Thyroid gland (tissue), 4 donors: ENCODE data around the gene BBS4. TPM values are rescaled to one million over a fixed set of nuclear protein-coding genes. Genes with fewer than 3 reads are reported as not detected.

Experiments used
- DNase-seq, 2 donors: peaks; one replicate each; pipeline ENCODE4 v3.0.0-alpha.2; 2019
- H3K27ac ChIP-seq, 3 donors: fragments of 200-600 bp; sonication (generic); 1 replicate in 2 of 3; 2 replicates in 1 of 3; pipeline ENCODE4 v1.5.1; 2016 to 2019; ENCODE audit warnings: mild to moderate bottlenecking in 1 of 3, moderate library complexity in 1 of 3
- H3K27me3 ChIP-seq: fragments of 200-600 bp; sonication (generic); one replicate; pipeline ENCODE4 v1.5.1; 2019
- H3K36me3 ChIP-seq, 2 donors: fragments of 200-600 bp; sonication (generic); one replicate each; pipeline ENCODE4 v1.5.1; 2016 to 2019
- H3K4me1 ChIP-seq, 2 donors: fragments of 200-600 bp; sonication (generic); one replicate each; pipeline ENCODE4 v1.5.1; 2017 to 2019
- H3K4me3 ChIP-seq, 3 donors: fragments of 200-600 bp; sonication (generic); replicated peaks in 1 of 3; 1 replicate in 2 of 3; 2 replicates in 1 of 3; pipeline ENCODE4 v1.5.1; 2016; ENCODE audit warnings: mild to moderate bottlenecking in 1 of 3
- H3K9me3 ChIP-seq: fragments of 200-600 bp; sonication (generic); one replicate; pipeline ENCODE4 v1.5.1; 2017
- POLR2A ChIP-seq, 2 donors: fragments of 450-650 bp; IDR thresholded peaks; one replicate each; pipeline ENCODE4 v1.6.1; 2017; ENCODE audit warnings: antibody characterized with exemption in 2 of 2, mild to moderate bottlenecking in 2 of 2, moderate library complexity in 1 of 2
- WGBS, 2 donors: methylation state at CpG; one replicate each; pipeline ENCODE4 v1.1.5; 2017; 5-methylcytosine and 5-hydroxymethylcytosine counted together
- intact Hi-C: fragments of 100-400 bp; cut with DNase I; formaldehyde crosslinking; loops from one replicate; pipeline ENCODE4 v1.15.1; 2023
- total RNA-seq, 4 donors: library from RNA; depleted of rRNA; stranded (reverse); fragments of >200 nt; gene quantifications; one replicate each; pipeline ENCODE4 v1.2.3, GENCODE V29; 2016
- TF ChIP-seq, protein P1 (sequence below), 6 experiments: fragments of 200-600 bp in 3 of 6; fragments of 450-650 bp in 3 of 6; sonication (generic) in 3 of 6; IDR thresholded peaks; one replicate each; pipeline ENCODE4 v1.5.1; 2016 to 2019; ENCODE audit warnings: antibody characterized with exemption in 6 of 6, mild to moderate bottlenecking in 2 of 6, inconsistent platforms in 1 of 6, moderate library complexity in 1 of 6

Gene BBS4
- total RNA-seq, 4 donors from 2014 or later: 33.7 to 54.4 (median 48.0) TPM

GRCh38 chr15:72735111-72735510 is 49.1 kb downstream of the BBS4 start:
- no peak for TF ChIP-seq POLR2A (IDR thresholded peaks at IDR 0.05)
- TF ChIP-seq, protein P1, sequence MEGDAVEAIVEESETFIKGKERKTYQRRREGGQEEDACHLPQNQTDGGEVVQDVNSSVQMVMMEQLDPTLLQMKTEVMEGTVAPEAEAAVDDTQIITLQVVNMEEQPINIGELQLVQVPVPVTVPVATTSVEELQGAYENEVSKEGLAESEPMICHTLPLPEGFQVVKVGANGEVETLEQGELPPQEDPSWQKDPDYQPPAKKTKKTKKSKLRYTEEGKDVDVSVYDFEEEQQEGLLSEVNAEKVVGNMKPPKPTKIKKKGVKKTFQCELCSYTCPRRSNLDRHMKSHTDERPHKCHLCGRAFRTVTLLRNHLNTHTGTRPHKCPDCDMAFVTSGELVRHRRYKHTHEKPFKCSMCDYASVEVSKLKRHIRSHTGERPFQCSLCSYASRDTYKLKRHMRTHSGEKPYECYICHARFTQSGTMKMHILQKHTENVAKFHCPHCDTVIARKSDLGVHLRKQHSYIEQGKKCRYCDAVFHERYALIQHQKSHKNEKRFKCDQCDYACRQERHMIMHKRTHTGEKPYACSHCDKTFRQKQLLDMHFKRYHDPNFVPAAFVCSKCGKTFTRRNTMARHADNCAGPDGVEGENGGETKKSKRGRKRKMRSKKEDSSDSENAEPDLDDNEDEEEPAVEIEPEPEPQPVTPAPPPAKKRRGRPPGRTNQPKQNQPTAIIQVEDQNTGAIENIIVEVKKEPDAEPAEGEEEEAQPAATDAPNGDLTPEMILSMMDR (IDR thresholded peaks at IDR 0.05): no peak
- Histone ChIP-seq H3K4me1 (no peaks in the 10 kb centered on the region), H3K27me3 (no peaks in the 10 kb centered on the region), H3K27ac (no peak overlapping the region), H3K9me3 (no peaks in the 10 kb centered on the region), H3K4me3 (no peak overlapping the region), H3K36me3 (peaks cover 18 to 25% of the 10 kb centered on the region in 2 donors)
- intact Hi-C loops: no loop called here
- whole genome bisulfite sequencing, 2 donors: 86 to 95% methylated on average over 2 of the region's 2 CpGs
- no peak for DNase-seq

DNA sequence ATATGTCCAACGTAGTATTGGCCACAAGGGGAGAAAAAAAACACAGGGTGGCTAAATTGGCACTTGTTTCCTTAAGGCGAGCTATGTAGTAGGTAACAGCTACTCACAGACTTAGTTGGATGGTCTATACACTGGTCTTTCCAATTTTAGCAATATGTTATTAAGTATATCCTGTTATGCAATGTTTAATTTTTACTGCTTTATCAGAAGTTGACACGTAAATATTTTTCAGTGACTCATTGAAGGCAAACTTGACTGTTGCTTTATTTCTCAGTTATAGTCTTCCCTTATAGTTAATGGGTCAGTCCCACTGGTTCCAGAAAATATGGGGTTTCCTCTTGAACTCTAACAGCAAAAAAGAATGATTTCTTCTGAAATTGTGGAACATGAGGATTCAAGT is 51.1 kb downstream of the BBS4 start:
- no peak overlapping the region for H3K27ac ChIP-seq
- intact Hi-C loops: no loop called here
- no peaks in the 10 kb centered on the region for H3K9me3 ChIP-seq
- peaks cover 18 to 25% of the 10 kb centered on the region in 2 donors for H3K36me3 ChIP-seq
- H3K4me1 ChIP-seq: no peaks in the 10 kb centered on the region
- TF ChIP-seq POLR2A (IDR thresholded peaks at IDR 0.05): no peak
- TF ChIP-seq, protein P1 (IDR thresholded peaks at IDR 0.05): no peak
- no peak for DNase-seq
- no peak overlapping the region for H3K4me3 ChIP-seq
- no peaks in the 10 kb centered on the region for H3K27me3 ChIP-seq
- WGBS, 2 donors: 89 to 90% methylated on average over 3 of the region's 3 CpGs

DNA sequence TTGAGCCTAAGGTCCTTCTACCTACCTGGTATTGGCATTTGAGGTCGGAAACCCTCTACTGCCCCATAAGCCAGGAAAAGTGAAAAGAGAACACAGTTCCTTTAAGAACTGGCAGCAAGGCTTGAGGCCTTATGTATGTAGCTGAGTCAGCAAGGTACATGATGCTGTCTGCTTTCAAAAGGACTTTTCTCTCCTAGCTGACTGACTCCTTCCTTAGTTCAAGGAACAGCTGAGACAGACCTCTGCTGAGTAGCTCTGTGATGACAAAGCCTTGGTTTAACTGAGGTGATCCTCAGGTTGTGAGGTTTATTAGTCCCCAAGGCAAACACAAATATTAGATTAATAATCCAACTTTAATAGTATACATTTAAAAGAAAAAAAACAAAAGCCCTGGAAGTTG is 51.7 kb downstream of the BBS4 start:
- Histone ChIP-seq H3K27ac (no peak overlapping the region), H3K4me3 (no peak overlapping the region), H3K9me3 (no peaks in the 10 kb centered on the region), H3K36me3 (peaks cover 18 to 25% of the 10 kb centered on the region in 2 donors), H3K4me1 (no peaks in the 10 kb centered on the region), H3K27me3 (no peaks in the 10 kb centered on the region)
- DNase-seq: no peak
- intact Hi-C loops: no loop called here
- 95 to 100% methylated on average over 1 of the region's 1 CpG for WGBS, 2 donors
- TF ChIP-seq POLR2A (IDR thresholded peaks at IDR 0.05): no peak
- TF ChIP-seq, protein P1 (IDR thresholded peaks at IDR 0.05): no peak

DNA sequence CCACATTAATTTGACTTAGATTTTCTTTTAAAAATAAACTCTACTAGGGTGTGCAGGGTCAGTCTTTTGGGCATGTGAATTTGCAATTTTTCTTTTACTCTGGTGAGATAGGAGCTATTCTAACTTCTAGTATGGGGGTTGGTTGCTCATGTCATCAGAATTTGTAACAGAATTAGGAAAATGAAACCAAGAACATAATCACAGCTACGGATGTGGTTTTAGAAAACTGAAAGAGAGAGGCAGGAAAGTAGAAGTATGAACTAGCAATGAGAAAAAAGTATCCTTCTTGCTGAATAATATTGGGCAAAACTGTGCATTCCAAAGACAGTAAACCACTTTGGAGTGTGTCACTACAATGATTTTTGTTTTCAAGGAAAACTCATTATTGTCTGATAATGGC is 54.2 kb downstream of the BBS4 start:
- Histone ChIP-seq H3K36me3 (peaks cover 18 to 25% of the 10 kb centered on the region in 2 donors), H3K4me1 (no peaks in the 10 kb centered on the region), H3K4me3 (no peak overlapping the region), H3K9me3 (no peaks in the 10 kb centered on the region), H3K27ac (no peak overlapping the region), H3K27me3 (no peaks in the 10 kb centered on the region)
- WGBS, 2 donors: 78 to 97% methylated on average over 1 of the region's 1 CpG
- no peak for DNase-seq
- TF ChIP-seq, protein P1 (IDR thresholded peaks at IDR 0.05): no peak
- no peak for TF ChIP-seq POLR2A (IDR thresholded peaks at IDR 0.05)
- intact Hi-C loops: no loop called here

DNA sequence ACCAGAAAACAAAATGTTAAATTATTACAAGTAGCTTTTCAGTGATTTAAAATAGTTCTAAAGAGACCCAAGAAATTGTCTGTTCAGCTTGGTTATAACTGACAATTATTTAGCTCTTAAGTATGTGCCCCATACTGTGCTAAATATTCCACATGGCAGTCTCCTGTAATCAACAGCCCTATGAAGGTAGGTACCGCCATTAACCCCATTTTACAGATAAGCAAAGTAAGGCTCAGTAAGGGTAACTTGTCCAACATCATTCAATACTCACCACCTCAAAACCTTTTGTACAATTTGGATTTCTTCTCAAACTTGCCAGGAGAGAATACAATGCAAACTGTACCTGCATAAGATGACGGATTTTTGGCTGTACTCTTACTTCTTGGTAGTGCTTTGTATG is 63.7 kb downstream of the BBS4 start:
- Histone ChIP-seq H3K36me3 (peaks cover 17 to 22% of the 10 kb centered on the region in 2 donors), H3K27me3 (no peaks in the 10 kb centered on the region), H3K9me3 (no peaks in the 10 kb centered on the region), H3K4me1 (no peaks in the 10 kb centered on the region), H3K27ac (no peak overlapping the region), H3K4me3 (no peak overlapping the region)
- 95 to 97% methylated on average over 2 of the region's 2 CpGs for WGBS, 2 donors
- no peak for DNase-seq
- TF ChIP-seq POLR2A (IDR thresholded peaks at IDR 0.05): no peak
- intact Hi-C loops: no loop called here
